H9 (cell line): ENCODE data around the gene PCDHA4. TPM values are rescaled to one million over a fixed set of nuclear protein-coding genes. Genes with fewer than 3 reads are reported as not detected.
A peak's percentile ranks its signal among the peaks of the same experiment; 100 is the strongest.
"Not testable (repeated sequence)": the region's sequence is repeated elsewhere in the genome, so short reads cannot be mapped to it uniquely, and the experiment has no call there.

Experiments
- DNase-seq: peaks from one replicate; pipeline ENCODE4 v3.0.0-alpha.2; 2017
- H2AFZ ChIP-seq: one replicate; pipeline ENCODE4 v1.6.1; 2013; ENCODE audit warnings: mild to moderate bottlenecking, low read length, control low read depth, moderate library complexity
- H2AK5ac ChIP-seq: 2 replicates; pipeline ENCODE4 v1.6.1; 2013; ENCODE audit warnings: low read length, control low read depth, mixed read lengths; ENCODE audit not compliant: insufficient read length
- H2BK120ac ChIP-seq: one replicate; pipeline ENCODE4 v1.6.1; 2013; ENCODE audit warnings: low read depth, mild to moderate bottlenecking, low read length, control low read depth, inconsistent platforms; ENCODE audit not compliant: poor library complexity, severe bottlenecking
- H2BK12ac ChIP-seq: 2 replicates; pipeline ENCODE4 v1.6.1; 2013; ENCODE audit warnings: low read length, control low read depth, mixed read lengths, low read depth; ENCODE audit not compliant: insufficient read length
- H2BK15ac ChIP-seq: 2 replicates; pipeline ENCODE4 v1.6.1; 2013; ENCODE audit warnings: low read depth, low read length, control low read depth
- H2BK20ac ChIP-seq: one replicate; pipeline ENCODE4 v1.6.1; 2013; ENCODE audit warnings: low read depth, mild to moderate bottlenecking, low read length, control low read depth, inconsistent platforms; ENCODE audit not compliant: poor library complexity, severe bottlenecking
- H2BK5ac ChIP-seq: 2 replicates; pipeline ENCODE4 v1.6.1; 2013; ENCODE audit warnings: low read length, control low read depth, mixed read lengths; ENCODE audit not compliant: insufficient read length
- H3K14ac ChIP-seq: 2 replicates; pipeline ENCODE4 v1.6.1; 2013; ENCODE audit warnings: low read length, control low read depth; ENCODE audit not compliant: insufficient read depth
- H3K18ac ChIP-seq: 2 replicates; pipeline ENCODE4 v1.6.1; 2013; ENCODE audit warnings: low read depth, mild to moderate bottlenecking, mixed read lengths, low read length, control low read depth; ENCODE audit not compliant: insufficient read length
- H3K23ac ChIP-seq: 2 replicates; pipeline ENCODE4 v1.6.1; 2013; ENCODE audit warnings: low read length, control low read depth, mixed read lengths, low read depth; ENCODE audit not compliant: insufficient read length
- H3K23me2 ChIP-seq: 2 replicates; pipeline ENCODE4 v1.6.1; 2013; ENCODE audit warnings: low read depth, mild to moderate bottlenecking, mixed read lengths, low read length, control low read depth; ENCODE audit not compliant: insufficient read length, poor library complexity, severe bottlenecking
- H3K27ac ChIP-seq: 2 replicates; pipeline ENCODE4 v1.5.1; 2013; ENCODE audit warnings: low read length, control low read depth, mixed read lengths, low read depth; ENCODE audit not compliant: insufficient read length
- H3K27me3 ChIP-seq: 2 replicates; pipeline ENCODE4 v1.6.1; 2013; ENCODE audit warnings: low read length, control low read depth, inconsistent platforms; ENCODE audit not compliant: insufficient read depth
- H3K4ac ChIP-seq: 2 replicates; pipeline ENCODE4 v1.6.1; 2013; ENCODE audit warnings: low read depth, mild to moderate bottlenecking, control low read depth, inconsistent platforms, low read length, moderate library complexity
- H3K4me1 ChIP-seq: 2 replicates; pipeline ENCODE4 v1.6.1; 2013; ENCODE audit warnings: low read length, control low read depth, inconsistent platforms; ENCODE audit not compliant: insufficient read depth
- H3K4me2 ChIP-seq: 2 replicates; pipeline ENCODE4 v1.6.1; 2013; ENCODE audit warnings: low read length, control low read depth, mixed read lengths; ENCODE audit not compliant: insufficient read length, insufficient read depth
- H3K56ac ChIP-seq: 2 replicates; pipeline ENCODE4 v1.6.1; 2013; ENCODE audit warnings: low read depth, mild to moderate bottlenecking, mixed read lengths, low read length, control low read depth; ENCODE audit not compliant: insufficient read length
- H3K79me1 ChIP-seq: 2 replicates; pipeline ENCODE4 v1.6.1; 2013; ENCODE audit warnings: low read depth, mild to moderate bottlenecking, moderate library complexity, low read length, control low read depth, inconsistent platforms; ENCODE audit not compliant: insufficient read depth, poor library complexity, severe bottlenecking
- H3K79me2 ChIP-seq: 2 replicates; pipeline ENCODE4 v1.6.1; 2013; ENCODE audit warnings: low read length, control low read depth, inconsistent platforms; ENCODE audit not compliant: insufficient read depth
- H3K9ac ChIP-seq: 2 replicates; pipeline ENCODE4 v1.6.1; 2013; ENCODE audit warnings: low read length, control low read depth, mixed read lengths; ENCODE audit not compliant: insufficient read length; ENCODE audit errors: extremely low read depth
- H3K9me3 ChIP-seq: one replicate; pipeline ENCODE4 v1.6.1; 2013; ENCODE audit warnings: low read depth, low read length, inconsistent platforms; ENCODE audit not compliant: control insufficient read depth
- H3T11ph ChIP-seq: one replicate; pipeline ENCODE4 v1.6.1; 2013; ENCODE audit warnings: mild to moderate bottlenecking, low read length, control low read depth, inconsistent platforms
- H4K20me1 ChIP-seq: one replicate; pipeline ENCODE4 v1.6.1; 2013; ENCODE audit not compliant: control insufficient read depth, insufficient read length, insufficient read depth
- H4K5ac ChIP-seq: 2 replicates; pipeline ENCODE4 v1.6.1; 2013; ENCODE audit warnings: low read depth, mild to moderate bottlenecking, mixed read lengths, low read length, control low read depth; ENCODE audit not compliant: insufficient read length
- H4K8ac ChIP-seq: replicated peaks from 2 replicates; pipeline ENCODE4 v1.6.1; 2013; ENCODE audit warnings: low read length, control low read depth, mixed read lengths, low read depth; ENCODE audit not compliant: insufficient read length
- H4K91ac ChIP-seq: 2 replicates; pipeline ENCODE4 v1.6.1; 2013; ENCODE audit warnings: low read depth, mild to moderate bottlenecking, moderate library complexity, mixed read lengths, low read length, control low read depth; ENCODE audit not compliant: insufficient read length
- H3K27ac Mint-ChIP-seq, 3 experiments: 2 replicates in 2 of 3; 3 replicates in 1 of 3; pipeline ENCODE4 v1.8.0; 2020 to 2021; ENCODE audit warnings: mixed read lengths in 3 of 3, mild to moderate bottlenecking in 1 of 3, moderate library complexity in 1 of 3
- H3K27me3 Mint-ChIP-seq: 2 replicates; pipeline ENCODE4 v1.8.0; 2021; ENCODE audit warnings: low read depth, mild to moderate bottlenecking, moderate library complexity, mixed read lengths
- H3K36me3 Mint-ChIP-seq, 3 experiments: 2 replicates in 2 of 3; 3 replicates in 1 of 3; pipeline ENCODE4 v1.8.0; 2020 to 2021; ENCODE audit warnings: low read depth in 3 of 3, mixed read lengths in 3 of 3; ENCODE audit not compliant: insufficient read depth in 1 of 3
- H3K4me1 Mint-ChIP-seq, 2 experiments: 2 replicates each; pipeline ENCODE4 v1.8.0; 2020; ENCODE audit warnings: mixed read lengths in 2 of 2
- H3K4me3 Mint-ChIP-seq, 2 experiments: 2 replicates in 1 of 2; 3 replicates in 1 of 2; pipeline ENCODE4 v1.8.0; 2020 to 2021; ENCODE audit warnings: mild to moderate bottlenecking in 2 of 2, mixed read lengths in 2 of 2, moderate library complexity in 1 of 2
- H3K9me3 Mint-ChIP-seq, 2 experiments: 2 replicates in 1 of 2; 3 replicates in 1 of 2; pipeline ENCODE4 v1.8.0; 2020; ENCODE audit warnings: mild to moderate bottlenecking in 2 of 2, mixed read lengths in 2 of 2, moderate library complexity in 1 of 2
- CTCF ChIP-seq: fragments of 200-600 bp; sonication (generic); conservative IDR thresholded peaks from 3 replicates; pipeline ENCODE4 v1.8.0; 2021; ENCODE audit warnings: antibody characterized with exemption, mild to moderate bottlenecking
- WGBS: extraction: QIAGEN DNeasy Blood & Tissue Kit; methylation state at CpG from one replicate; pipeline ENCODE4 v1.1.7; 2013; ENCODE audit warnings: missing lambda C conversion rate, low lambda C conversion rate, mixed read lengths; ENCODE audit not compliant: insufficient read length; ENCODE audit errors: extremely low coverage; 5-methylcytosine and 5-hydroxymethylcytosine counted together
- total RNA-seq: library from RNA; stranded (reverse); gene quantifications from 2 replicates; pipeline ENCODE4 v1.2.1, GENCODE V29; 2021

Gene PCDHA4
- total RNA-seq, 1 experiment from 2014 or later = 3.5 TPM

GRCh38 chr5:140795259-140795641 lies 11.6 kb upstream of the PCDHA4 start:
- H3K9me3 ChIP-seq = no peaks in the 10 kb centered on the region
- H3K4me2 ChIP-seq = peak overlapping the region; percentile 46

GRCh38 chr5:140796072-140796717 lies 10.7 kb upstream of the PCDHA4 start:
- DNase-seq, H3K14ac ChIP-seq, H3K4me3 Mint-ChIP-seq, H4K5ac ChIP-seq, H3K27me3 Mint-ChIP-seq, H3K4me1 Mint-ChIP-seq, H2BK12ac ChIP-seq, H3K56ac ChIP-seq, H2BK15ac ChIP-seq, H3K9ac ChIP-seq, H3K79me2 ChIP-seq, H3K23ac ChIP-seq, H3K79me1 ChIP-seq, H3K27ac Mint-ChIP-seq, H4K91ac ChIP-seq, H2BK20ac ChIP-seq, H4K20me1 ChIP-seq, H3K27me3 ChIP-seq, H2AFZ ChIP-seq, H3K4ac ChIP-seq, H2AK5ac ChIP-seq, H3K9me3 ChIP-seq, H3K18ac ChIP-seq, H3K4me1 ChIP-seq, H2BK120ac ChIP-seq, H3T11ph ChIP-seq, H2BK5ac ChIP-seq, H3K23me2 ChIP-seq, H3K4me2 ChIP-seq, H3K27ac ChIP-seq, H4K8ac ChIP-seq: not testable (repeated sequence)
- H3K36me3 Mint-ChIP-seq = peaks cover 0 to 39% (median 18%) of the 10 kb centered on the region in 3 experiments
- WGBS = no CpG with 5 or more reads among the region's 72 CpGs
- H3K9me3 Mint-ChIP-seq = peaks cover 50 to 64% of the 10 kb centered on the region in 2 experiments

More at GRCh38 chr5:140795259-140795641, 11.6 kb upstream of the PCDHA4 start:
- Histone ChIP-seq H4K5ac (no peak overlapping the region), H3K4ac (no peak overlapping the region), H2BK20ac (no peak overlapping the region), H3K56ac (no peak overlapping the region), H3K4me1 (no peaks in the 10 kb centered on the region), H3K18ac (no peak overlapping the region), H2BK120ac (no peak overlapping the region), H3K79me1 (no peaks in the 10 kb centered on the region), H3K23me2 (peaks cover 2% of the 10 kb centered on the region), H3K14ac (no peak overlapping the region), H3K9ac (no peak overlapping the region), H4K91ac (no peak overlapping the region), H3K23ac (no peak overlapping the region), H2AK5ac (no peak overlapping the region), H3K27me3 (no peaks in the 10 kb centered on the region), H2BK15ac (no peak overlapping the region), H2AFZ (no peak overlapping the region), H3T11ph (no peak overlapping the region), H2BK5ac (no peak overlapping the region), H3K79me2 (no peaks in the 10 kb centered on the region), H3K27ac (no peak overlapping the region), H4K8ac (no peak overlapping the region), H2BK12ac (no peak overlapping the region), H4K20me1 (no peaks in the 10 kb centered on the region)
- Mint-ChIP-seq H3K9me3 (peaks cover 51 to 64% of the 10 kb centered on the region in 2 experiments), H3K4me3 (peak overlapping the region in 1 of 2 experiments; percentile 62; a peak in 2 of 5 replicates), H3K27me3 (no peaks in the 10 kb centered on the region), H3K36me3 (peaks cover 0 to 31% (median 13%) of the 10 kb centered on the region in 3 experiments; a peak in 6 of 7 replicates), H3K4me1 (no peaks in the 10 kb centered on the region), H3K27ac (no peak overlapping the region)
- no CpG with 5 or more reads among the region's 15 CpGs for WGBS
- TF ChIP-seq CTCF = peak; percentile 59
- peak; percentile 44 for DNase-seq
